GM19193 (cell line): ENCODE results near the gene ATXN7.

Experiments
- POLR2A ChIP-seq: IDR thresholded peaks from 4 replicates; pipeline ENCODE4 v1.6.1; 2011; ENCODE audit not compliant: insufficient read depth, insufficient read length; ENCODE audit errors: extremely low read depth

The ATXN7 gene

GRCh38 chr3:63990204-63990603 is 126.5 kb downstream of the ATXN7 start:
- TF ChIP-seq POLR2A: no peak

GRCh38 chr3:63990733-63991132 is 127.1 kb downstream of the ATXN7 start:
- TF ChIP-seq POLR2A: no peak

GRCh38 chr3:63991666-63992065 is 128.0 kb downstream of the ATXN7 start:
- TF ChIP-seq POLR2A: no peak

GRCh38 chr3:63992516-63993209 is 129.0 kb downstream of the ATXN7 start:
- no peak for TF ChIP-seq POLR2A

DNA sequence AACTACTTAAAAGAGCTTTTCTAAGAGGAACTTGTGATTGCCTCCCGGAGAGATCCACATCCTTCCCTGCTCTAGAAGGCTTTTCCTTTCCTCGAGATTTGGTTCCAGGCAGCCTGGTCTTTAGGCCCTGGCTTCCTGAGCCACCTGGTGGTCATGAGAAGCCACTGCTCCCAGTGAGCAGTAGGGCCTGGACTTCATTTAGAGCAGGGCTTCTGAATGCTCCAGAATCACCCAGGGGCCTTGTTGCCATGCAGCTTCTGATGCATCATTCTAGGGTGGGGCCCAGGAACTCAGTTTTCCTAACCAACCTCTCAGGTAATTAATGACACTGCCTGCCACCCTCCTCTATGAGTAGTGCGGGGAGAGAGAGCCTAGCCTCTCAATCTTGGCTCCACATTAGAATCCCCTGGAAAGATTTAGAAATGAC is 130.0 kb downstream of the ATXN7 start:
- no peak for TF ChIP-seq POLR2A

- TF ChIP-seq POLR2A: no peak
Measured at GRCh38 chr3:63995086-63995485, 131.4 kb downstream of the ATXN7 start.

GRCh38 chr3:63998852-63999754 is 135.4 kb downstream of the ATXN7 start:
- no peak for TF ChIP-seq POLR2A

- no peak for TF ChIP-seq POLR2A
Measured at GRCh38 chr3:64000453-64001055, 136.9 kb downstream of the ATXN7 start.

- TF ChIP-seq POLR2A: no peak
Measured at GRCh38 chr3:64002233-64002632, 138.6 kb downstream of the ATXN7 start.

DNA sequence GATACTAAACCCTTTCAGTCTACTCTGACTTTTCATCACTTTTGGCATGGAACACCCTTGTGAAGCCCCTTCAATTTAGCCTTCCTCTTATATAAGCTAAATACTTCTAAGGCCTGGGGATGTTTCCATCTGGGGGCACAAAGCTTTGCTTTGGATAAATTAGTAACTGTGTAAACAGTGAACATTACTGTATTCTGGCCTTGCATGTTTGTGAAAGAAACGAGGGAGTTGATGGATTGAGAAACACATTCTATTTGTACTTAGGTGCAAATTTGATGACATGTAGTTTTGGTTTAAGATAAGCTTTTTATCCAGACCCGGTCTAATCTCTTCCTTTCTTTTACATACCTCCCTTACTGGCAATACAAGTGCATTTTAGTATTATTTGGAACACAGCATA is 139.9 kb downstream of the ATXN7 start:
- no peak for TF ChIP-seq POLR2A

DNA sequence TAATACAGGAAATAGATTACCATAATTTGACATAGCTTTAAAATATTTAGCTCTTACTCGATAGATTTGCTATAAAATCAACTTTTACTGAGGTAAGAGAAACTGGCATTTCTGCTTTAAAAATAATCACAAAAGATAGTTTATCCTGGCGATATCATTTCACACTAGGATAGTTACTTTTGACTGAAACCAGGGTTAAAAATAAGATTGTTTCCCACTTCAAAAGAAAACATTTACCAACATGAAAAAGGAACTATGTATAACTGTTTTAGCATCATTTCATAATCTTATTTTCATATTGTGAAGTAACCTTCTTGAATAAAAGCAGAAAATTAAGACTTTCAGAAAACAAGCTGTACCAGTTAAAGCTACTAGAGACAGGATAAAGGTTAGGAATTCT is 144.3 kb downstream of the ATXN7 start:
- TF ChIP-seq POLR2A: no peak

DNA sequence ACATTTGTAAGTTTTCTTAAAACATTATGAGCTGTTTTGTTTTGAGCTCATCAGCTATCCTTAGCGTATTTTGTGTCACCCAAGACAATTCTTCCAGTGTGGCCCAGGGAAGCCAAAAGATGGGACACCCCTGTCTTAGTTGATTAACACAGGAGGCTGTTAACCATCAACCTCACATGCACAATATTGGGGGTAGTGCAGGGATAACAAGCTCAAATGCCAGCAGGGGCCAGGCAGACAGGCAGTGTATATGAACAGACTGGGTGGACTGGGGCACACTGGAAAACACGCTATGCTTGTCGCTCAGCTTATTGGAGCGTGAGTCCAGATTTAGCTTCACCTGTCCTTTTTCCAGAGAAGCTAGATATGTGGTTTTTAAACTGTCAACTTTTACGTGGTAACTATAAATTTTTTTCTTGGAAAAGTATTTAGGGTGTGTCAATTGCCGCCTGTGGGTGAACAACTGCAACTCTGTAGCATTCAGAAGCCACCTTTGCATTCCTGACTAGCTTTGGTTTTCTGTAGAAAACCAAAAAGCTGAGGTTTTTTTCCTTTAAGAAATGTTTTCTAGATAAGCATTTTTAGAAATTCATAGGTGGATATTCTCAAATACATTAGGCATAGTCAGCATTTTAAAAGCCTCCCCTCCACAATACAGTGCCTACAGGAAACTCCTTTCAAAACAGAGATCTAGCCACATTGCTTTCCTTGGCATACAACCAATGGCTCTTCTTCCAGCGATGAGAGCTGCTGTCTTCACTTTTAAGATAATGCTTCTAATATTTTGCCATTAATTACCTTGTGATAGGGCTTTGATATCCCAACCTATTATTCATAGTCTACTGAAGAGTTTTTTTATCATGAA is 145.1 kb downstream of the ATXN7 start:
- no peak for TF ChIP-seq POLR2A

DNA sequence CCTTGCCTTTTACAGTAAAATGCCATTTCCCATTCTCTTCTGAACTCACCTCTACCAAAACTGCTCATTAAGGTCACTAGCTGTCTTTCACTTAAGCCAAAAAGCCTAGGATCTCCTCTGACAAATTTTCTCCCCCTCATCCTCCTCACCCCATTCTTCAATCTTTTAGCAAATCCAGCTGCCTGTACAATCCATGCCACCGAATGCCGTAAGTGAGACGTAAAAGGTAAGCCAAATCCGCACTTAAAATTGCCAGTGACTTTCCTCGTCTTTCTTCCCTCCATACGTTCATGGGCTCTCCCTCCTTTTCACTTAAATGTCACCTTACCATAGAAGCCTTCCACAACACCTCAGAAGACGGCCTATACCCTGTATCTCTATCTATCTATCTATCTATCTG is 145.9 kb downstream of the ATXN7 start:
- TF ChIP-seq POLR2A: no peak

- no peak for TF ChIP-seq POLR2A
Measured at GRCh38 chr3:64010199-64010598, 146.5 kb downstream of the ATXN7 start.

GRCh38 chr3:64011685-64012084 is 148.0 kb downstream of the ATXN7 start:
- no peak for TF ChIP-seq POLR2A

DNA sequence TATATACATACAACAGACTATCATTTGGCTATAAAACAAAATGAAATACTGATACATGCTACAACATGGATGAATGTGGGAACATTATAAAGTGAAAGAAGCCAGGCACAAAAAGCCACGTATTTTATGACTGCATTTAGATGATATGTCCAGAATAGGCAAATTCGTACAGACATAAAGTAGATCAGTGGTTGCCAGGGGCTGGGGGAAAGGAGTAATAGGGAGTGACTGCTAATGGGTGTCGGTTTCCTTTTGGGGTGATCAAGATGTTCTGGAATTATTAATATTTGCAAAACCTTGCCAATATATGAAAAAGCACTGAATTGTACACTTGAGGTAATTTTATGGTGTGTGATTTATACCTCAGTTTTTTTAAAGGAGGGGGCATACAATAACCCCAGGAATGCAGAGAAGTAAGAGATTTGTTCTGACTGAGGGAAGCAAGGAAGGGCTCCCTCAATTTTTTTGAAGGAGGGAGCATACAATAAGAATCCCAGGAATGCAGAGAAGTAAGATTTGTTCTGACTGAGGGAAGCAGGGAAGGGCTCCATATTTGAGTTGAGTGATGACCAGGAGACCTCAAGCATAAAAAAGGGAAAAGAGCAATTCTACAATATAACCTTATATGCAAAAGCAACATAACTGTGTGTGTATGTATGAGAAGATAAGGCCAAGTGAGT is 153.4 kb downstream of the ATXN7 start:
- TF ChIP-seq POLR2A: no peak
